ENCODE data around the gene RAB19. TPM values are rescaled to one million over a fixed set of nuclear protein-coding genes. Genes with fewer than 3 reads are reported as not detected.
"Not testable (repeated sequence)": the region's sequence is repeated elsewhere in the genome, so short reads cannot be mapped to it uniquely, and the experiment has no call there.

Gene RAB19
- total and polyA plus RNA-seq, 9 donors: 0.26 to 3.1 (median 1.2) TPM; not detected in 5

DNA sequence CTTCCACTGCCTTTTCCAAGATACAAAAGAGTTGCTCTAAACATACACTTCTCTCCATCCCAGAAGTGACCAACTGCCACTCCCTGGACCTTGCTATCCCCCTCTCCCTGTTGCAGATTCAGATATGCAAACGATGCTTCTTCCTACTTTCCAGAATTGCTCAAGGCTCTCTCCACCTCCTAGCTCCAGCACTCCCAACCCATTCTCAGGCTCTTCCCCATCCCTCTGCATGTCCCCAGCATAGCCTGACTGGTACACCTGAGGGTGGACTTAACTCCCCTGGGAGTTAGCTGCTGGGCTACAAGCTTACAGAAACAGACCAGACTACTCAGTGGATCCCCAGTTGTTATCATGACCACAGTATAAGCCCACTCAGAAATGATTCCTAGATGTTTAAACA is 47.9 kb downstream of the RAB19 start:
- no peaks in the 10 kb centered on the region for H3K36me3 ChIP-seq
- no peak overlapping the region for H3K27ac ChIP-seq
- TF ChIP-seq POLR2A (IDR thresholded peaks at IDR 0.05) (no peak), EP300 (IDR thresholded peaks at IDR 0.05) (no peak), CTCF (IDR thresholded peaks at IDR 0.05) (no peak)
- no peaks in the 10 kb centered on the region for H3K4me1 ChIP-seq (ENCODE audit: insufficient read depth)
- no peak for DNase-seq
- no peaks in the 10 kb centered on the region for H3K27me3 ChIP-seq
- H3K9me3 ChIP-seq: no peaks in the 10 kb centered on the region
- WGBS, 3 donors: 44 to 62% (median 61%) methylated on average over 1 of the region's 1 CpG
- H3K4me3 ChIP-seq: no peak overlapping the region
- intact Hi-C loops (cut with DNase I): no loop called here

- no peak for TF ChIP-seq EP300 (IDR thresholded peaks at IDR 0.05)
- no peak for TF ChIP-seq POLR2A (IDR thresholded peaks at IDR 0.05)
- H3K9me3 ChIP-seq: no peaks in the 10 kb centered on the region
- 85 to 93% (median 90%) methylated on average over 4 of the region's 4 CpGs for WGBS, 3 donors
- intact Hi-C loops (cut with DNase I): no loop called here
- no peaks in the 10 kb centered on the region for H3K27me3 ChIP-seq
- H3K4me3 ChIP-seq: no peak overlapping the region
- H3K36me3 ChIP-seq: no peaks in the 10 kb centered on the region
- no peak for DNase-seq
- H3K27ac ChIP-seq: no peak overlapping the region
- H3K4me1 ChIP-seq (ENCODE audit: insufficient read depth): no peaks in the 10 kb centered on the region
These were observed 49.4 kb downstream of the RAB19 start for GRCh38 chr7:140453273-140453672.

GRCh38 chr7:140453785-140454656 is 50.2 kb downstream of the RAB19 start:
- H3K36me3 ChIP-seq: not testable (repeated sequence)
- WGBS, 3 donors: 90 to 93% (median 92%) methylated on average over 9 of the region's 9 CpGs

GRCh38 chr7:140454657-140455015 is 50.8 kb downstream of the RAB19 start:
- DNase-seq: no peak
- no peak for TF ChIP-seq CTCF (IDR thresholded peaks at IDR 0.05)
- TF ChIP-seq EP300 (IDR thresholded peaks at IDR 0.05): no peak
- H3K27me3 ChIP-seq: no peaks in the 10 kb centered on the region
- H3K4me3 ChIP-seq: no peak overlapping the region
- H3K27ac ChIP-seq: no peak overlapping the region
- intact Hi-C loops (cut with DNase I): no loop called here
- H3K4me1 ChIP-seq (ENCODE audit: insufficient read depth): peaks cover 3% of the 10 kb centered on the region
- 83 to 84% (median 84%) methylated on average over 8 of the region's 8 CpGs for WGBS, 3 donors
- no peaks in the 10 kb centered on the region for H3K9me3 ChIP-seq
- H3K36me3 ChIP-seq: no peaks in the 10 kb centered on the region

More at GRCh38 chr7:140453785-140454656, 50.2 kb downstream of the RAB19 start:
- H3K4me3 ChIP-seq; H3K27ac ChIP-seq; H3K9me3 ChIP-seq; H3K27me3 ChIP-seq; DNase-seq; H3K4me1 ChIP-seq (ENCODE audit: insufficient read depth); intact Hi-C loops (cut with DNase I): not testable (repeated sequence)

DNA sequence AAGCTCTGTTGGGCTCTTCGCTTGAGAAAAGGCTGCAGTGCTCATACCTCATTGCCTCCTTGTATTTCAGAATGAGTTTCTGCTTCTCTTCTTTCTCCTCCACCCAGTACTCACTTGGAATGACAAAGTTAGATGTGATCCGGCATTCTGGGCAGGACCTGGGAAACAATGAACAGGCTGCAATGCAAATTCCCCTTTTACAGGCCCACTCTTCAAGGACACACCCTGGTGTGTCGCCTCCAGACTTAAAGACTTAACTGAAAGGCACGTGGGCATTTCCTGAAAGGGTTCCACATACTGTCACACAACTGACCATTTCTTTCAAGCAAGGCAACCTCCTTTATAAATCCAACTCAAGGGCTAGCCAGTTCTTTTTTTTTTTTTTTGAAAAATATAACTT is 51.9 kb downstream of the RAB19 start:
- Histone ChIP-seq H3K36me3 (no peaks in the 10 kb centered on the region), H3K27ac (no peak overlapping the region), H3K4me1 (ENCODE audit: insufficient read depth) (peaks cover 3% of the 10 kb centered on the region), H3K27me3 (no peaks in the 10 kb centered on the region), H3K9me3 (no peaks in the 10 kb centered on the region), H3K4me3 (no peak overlapping the region)
- no peak for DNase-seq
- TF ChIP-seq CTCF (IDR thresholded peaks at IDR 0.05): no peak
- intact Hi-C loops (cut with DNase I): no loop called here
- 72 to 87% (median 85%) methylated on average over 4 of the region's 4 CpGs for WGBS, 3 donors
